MM.1S (cell line): ENCODE data around the gene HBS1L.

Source experiments
- CTCF ChIP-seq: fragments of 300-600 bp; sonication (generic); IDR thresholded peaks from 2 replicates; pipeline ENCODE4 v1.5.1; 2016; ENCODE audit warnings: antibody characterized with exemption, low read length, mixed read lengths
- EZH2 ChIP-seq: fragments of 300-600 bp; sonication (generic); optimal IDR thresholded peaks from 2 replicates; pipeline ENCODE3; 2017; ENCODE audit warnings: low read depth, mild to moderate bottlenecking, antibody characterized with exemption, low read length, mixed read lengths

DNA sequence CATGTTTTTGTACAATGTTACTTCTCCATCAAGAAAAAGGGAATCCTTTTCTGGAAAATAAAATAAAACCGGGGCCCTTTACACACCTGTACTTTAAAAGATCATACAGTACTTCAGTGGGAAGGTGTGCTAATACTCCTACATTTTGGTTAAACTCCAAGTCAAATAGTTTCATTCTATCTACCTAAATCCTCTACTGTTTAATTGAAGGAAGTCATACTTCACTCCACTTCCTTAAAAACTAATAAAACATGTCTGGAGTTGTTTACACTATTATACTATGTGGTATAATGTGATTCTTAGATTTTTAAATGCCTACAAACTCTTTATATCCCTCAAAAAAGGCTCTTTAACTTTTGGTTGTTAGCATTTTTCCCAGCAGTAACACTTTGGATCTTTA is 18.6 kb upstream of the HBS1L start:
- TF ChIP-seq CTCF (no peak), EZH2 (no peak)
